H1 (cell line): Measurements from ENCODE around the gene NMT1. TPM values are rescaled to one million over a fixed set of nuclear protein-coding genes. Genes with fewer than 3 reads are reported as not detected.

Experiments
- CBX5 ChIP-seq: fragments of 300-800, 300-1000 bp; sonication (generic); IDR thresholded peaks from 2 replicates; pipeline ENCODE4 v1.7.1; 2016; ENCODE audit warnings: antibody characterized with exemption, low read length, low read depth
- CHD7 ChIP-seq: fragments of 300-600 bp; sonication (generic); IDR thresholded peaks from 2 replicates; pipeline ENCODE4 v1.7.1; 2012; ENCODE audit warnings: low read length, moderate library complexity, mild to moderate bottlenecking, inconsistent platforms; ENCODE audit not compliant: insufficient replicate concordance
- KDM4A ChIP-seq: IDR thresholded peaks from one replicate; pipeline ENCODE4 v1.7.1; 2012; ENCODE audit warnings: low read depth, mild to moderate bottlenecking, moderate library complexity, low read length, inconsistent platforms; ENCODE audit not compliant: severe bottlenecking
- polyA plus RNA-seq, 7 experiments: library from polyadenylated mRNA; depleted of rRNA in 3 of 7; stranded (reverse) in 5 of 7; unstranded in 2 of 7; fragments of >200 nt in 5 of 7; fragments of 200-250 nt in 2 of 7; gene quantifications; 1 replicate in 5 of 7; 2 replicates in 1 of 7; 4 replicates in 1 of 7; pipeline versions ENCODE4 v1.2.1 to v1.2.3, GENCODE V29; 2011 to 2013; ENCODE audit warnings: missing spikeins in 2 of 7, mixed read lengths in 2 of 7
- total RNA-seq: library from RNA; stranded (reverse); fragmentation: NEBNext Ultra II Directional; extraction: Animal tissue kit (Norgen Biotek cat#: 25700); gene quantifications from 2 replicates; pipeline ENCODE4 v1.2.1, GENCODE V29; 2021

The NMT1 gene
- total and polyA plus RNA-seq, 2 of the 8 experiments (the other 6 are each of a cell fraction or from before 2014, with no cell fraction given): 42.9 to 149 TPM

- TF ChIP-seq CHD7: no peak
- no peak for TF ChIP-seq CBX5
- no peak for TF ChIP-seq KDM4A
These were observed 589 bp downstream of the NMT1 start (continued) for GRCh38 chr17:45061606-45062205.
